Measurements from ENCODE around the gene RETREG3. TPM values are rescaled to one million over a fixed set of nuclear protein-coding genes. Genes with fewer than 3 reads are reported as not detected.

Gene RETREG3
- total and polyA plus RNA-seq, 2 of the 13 experiments (the other 11 are each of a cell fraction or from before 2014, with no cell fraction given) = 47.0 to 55.8 TPM

DNA sequence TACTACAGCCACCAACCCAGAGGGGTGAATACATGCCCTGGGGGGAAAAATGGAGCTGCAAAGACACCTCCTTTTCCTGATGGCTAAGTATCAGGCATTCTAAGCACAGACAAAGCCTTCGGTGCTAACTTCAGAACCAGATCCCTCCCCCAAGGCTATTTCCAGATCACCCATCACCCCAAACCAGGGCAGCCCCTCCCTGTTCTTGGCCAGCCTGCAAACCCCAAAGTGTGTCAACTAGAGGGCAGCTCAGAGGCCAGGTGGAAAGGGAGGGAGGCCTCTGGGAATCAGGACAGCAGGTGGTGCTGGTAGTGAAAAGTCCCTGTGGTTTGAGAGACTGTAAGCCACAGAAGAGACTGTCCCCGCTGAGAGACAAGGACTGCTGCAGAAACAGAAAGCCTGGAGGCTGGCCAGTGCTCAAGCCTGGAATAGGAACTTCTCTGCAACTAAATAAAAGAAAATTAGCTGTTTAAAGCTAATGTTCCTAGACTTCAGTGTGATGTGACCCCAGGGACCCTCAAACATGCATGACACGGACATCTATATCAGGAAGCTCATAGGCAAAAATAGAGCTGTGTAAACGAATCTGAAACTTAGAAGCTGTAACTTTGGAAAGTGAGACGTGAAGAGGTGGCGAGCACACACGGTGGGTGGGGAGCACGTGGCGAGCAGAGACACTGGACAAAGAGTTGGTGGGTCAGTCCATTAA is 9.4 kb upstream of the RETREG3 start (continued):
- TF ChIP-seq RARG (CRISPR knock-in tag; IDR thresholded peaks at IDR 0.05; ENCODE audit: low read depth) (no peak), CTCF (CRISPR knock-in tag; IDR thresholded peaks at IDR 0.05) (peak; percentile 90), FOXO4 (CRISPR knock-in tag; conservative IDR thresholded peaks at IDR 0.05) (no peak), ATF4 (CRISPR knock-in tag; IDR thresholded peaks at IDR 0.05) (peak in 1 of 2 experiments; percentile 16; a peak in 1 of 4 replicates), ZNF280D (CRISPR knock-in tag; IDR thresholded peaks at IDR 0.05) (no peak), ZNF331 (CRISPR knock-in tag; IDR thresholded peaks at IDR 0.05) (peak; percentile 80), ZNF550 (CRISPR knock-in tag; IDR thresholded peaks at IDR 0.05; ENCODE audit: borderline replicate concordance) (no peak), MED13 (CRISPR knock-in tag; IDR thresholded peaks at IDR 0.05) (no peak)
- TF ChIP-seq, protein P1, sequence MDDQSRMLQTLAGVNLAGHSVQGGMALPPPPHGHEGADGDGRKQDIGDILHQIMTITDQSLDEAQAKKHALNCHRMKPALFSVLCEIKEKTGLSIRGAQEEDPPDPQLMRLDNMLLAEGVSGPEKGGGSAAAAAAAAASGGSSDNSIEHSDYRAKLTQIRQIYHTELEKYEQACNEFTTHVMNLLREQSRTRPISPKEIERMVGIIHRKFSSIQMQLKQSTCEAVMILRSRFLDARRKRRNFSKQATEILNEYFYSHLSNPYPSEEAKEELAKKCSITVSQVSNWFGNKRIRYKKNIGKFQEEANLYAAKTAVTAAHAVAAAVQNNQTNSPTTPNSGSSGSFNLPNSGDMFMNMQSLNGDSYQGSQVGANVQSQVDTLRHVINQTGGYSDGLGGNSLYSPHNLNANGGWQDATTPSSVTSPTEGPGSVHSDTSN (CRISPR knock-in tag; IDR thresholded peaks at IDR 0.05; ENCODE audit: borderline replicate concordance) = no peak
- TF ChIP-seq, protein P2, sequence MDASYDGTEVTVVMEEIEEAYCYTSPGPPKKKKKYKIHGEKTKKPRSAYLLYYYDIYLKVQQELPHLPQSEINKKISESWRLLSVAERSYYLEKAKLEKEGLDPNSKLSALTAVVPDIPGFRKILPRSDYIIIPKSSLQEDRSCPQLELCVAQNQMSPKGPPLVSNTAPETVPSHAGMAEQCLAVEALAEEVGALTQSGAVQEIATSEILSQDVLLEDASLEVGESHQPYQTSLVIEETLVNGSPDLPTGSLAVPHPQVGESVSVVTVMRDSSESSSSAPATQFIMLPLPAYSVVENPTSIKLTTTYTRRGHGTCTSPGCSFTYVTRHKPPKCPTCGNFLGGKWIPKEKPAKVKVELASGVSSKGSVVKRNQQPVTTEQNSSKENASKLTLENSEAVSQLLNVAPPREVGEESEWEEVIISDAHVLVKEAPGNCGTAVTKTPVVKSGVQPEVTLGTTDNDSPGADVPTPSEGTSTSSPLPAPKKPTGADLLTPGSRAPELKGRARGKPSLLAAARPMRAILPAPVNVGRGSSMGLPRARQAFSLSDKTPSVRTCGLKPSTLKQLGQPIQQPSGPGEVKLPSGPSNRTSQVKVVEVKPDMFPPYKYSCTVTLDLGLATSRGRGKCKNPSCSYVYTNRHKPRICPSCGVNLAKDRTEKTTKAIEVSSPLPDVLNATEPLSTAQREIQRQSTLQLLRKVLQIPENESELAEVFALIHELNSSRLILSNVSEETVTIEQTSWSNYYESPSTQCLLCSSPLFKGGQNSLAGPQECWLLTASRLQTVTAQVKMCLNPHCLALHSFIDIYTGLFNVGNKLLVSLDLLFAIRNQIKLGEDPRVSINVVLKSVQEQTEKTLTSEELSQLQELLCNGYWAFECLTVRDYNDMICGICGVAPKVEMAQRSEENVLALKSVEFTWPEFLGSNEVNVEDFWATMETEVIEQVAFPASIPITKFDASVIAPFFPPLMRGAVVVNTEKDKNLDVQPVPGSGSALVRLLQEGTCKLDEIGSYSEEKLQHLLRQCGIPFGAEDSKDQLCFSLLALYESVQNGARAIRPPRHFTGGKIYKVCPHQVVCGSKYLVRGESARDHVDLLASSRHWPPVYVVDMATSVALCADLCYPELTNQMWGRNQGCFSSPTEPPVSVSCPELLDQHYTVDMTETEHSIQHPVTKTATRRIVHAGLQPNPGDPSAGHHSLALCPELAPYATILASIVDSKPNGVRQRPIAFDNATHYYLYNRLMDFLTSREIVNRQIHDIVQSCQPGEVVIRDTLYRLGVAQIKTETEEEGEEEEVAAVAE (CRISPR knock-in tag; IDR thresholded peaks at IDR 0.05; ENCODE audit: borderline replicate concordance) = peak; percentile 34; the same call in 1 of the 2 replicates

Data from HepG2 (cell line).